ENCODE data around the gene ALG12. TPM values are rescaled to one million over a fixed set of nuclear protein-coding genes. Genes with fewer than 3 reads are reported as not detected.

The ALG12 gene
- total RNA-seq, 3 donors from 2014 or later (not counting 1 experiment from before 2014, with no cell fraction given): 17.2 to 22.7 (median 19.2) TPM

GRCh38 chr22:49872347-49872746 lies 45.9 kb downstream of the ALG12 start:
- DNase-seq: no peak
- Histone ChIP-seq H3K27ac (ENCODE audit: low read length) (no peak overlapping the region), H3K4me1 (ENCODE audit: control insufficient read depth, insufficient read depth, low read length) (peaks cover 47% of the 10 kb centered on the region), H3K36me3 (ENCODE audit: control insufficient read depth, insufficient read depth, low read length) (no peaks in the 10 kb centered on the region), H3K27me3 (ENCODE audit: control insufficient read depth, insufficient read depth, low read length) (no peaks in the 10 kb centered on the region), H3K4me3 (ENCODE audit: low read length) (no peak overlapping the region), H3K9me3 (ENCODE audit: control insufficient read depth, insufficient read depth, low read length) (peaks cover 4% of the 10 kb centered on the region)
- Mint-ChIP-seq H3K27me3 (ENCODE audit: low read depth in 2 of 2) (no peaks in the 10 kb centered on the region), H3K27ac (no peak overlapping the region), H3K4me1 (peaks cover 42 to 52% of the 10 kb centered on the region in 2 donors), H3K36me3 (no peaks in the 10 kb centered on the region), H3K4me3 (no peak overlapping the region), H3K9me3 (peaks cover 0 to 2% of the 10 kb centered on the region in 2 donors)
- TF ChIP-seq CTCF (IDR thresholded peaks at IDR 0.05): no peak
- WGBS (ENCODE audit: insufficient coverage): 98% methylated on average over 6 of the region's 7 CpGs
- ATAC-seq: no peak
- intact Hi-C loops (cut with micrococcal nuclease): no loop called here

GRCh38 chr22:49871482-49871881 lies 46.8 kb downstream of the ALG12 start:
- Mint-ChIP-seq H3K27me3 (ENCODE audit: low read depth in 2 of 2) (no peaks in the 10 kb centered on the region), H3K4me1 (peaks cover 51 to 61% of the 10 kb centered on the region in 2 donors), H3K4me3 (no peak overlapping the region), H3K36me3 (no peaks in the 10 kb centered on the region), H3K9me3 (peaks cover 0 to 2% of the 10 kb centered on the region in 2 donors), H3K27ac (no peak overlapping the region)
- WGBS (ENCODE audit: insufficient coverage): 96% methylated on average over 3 of the region's 4 CpGs
- H3K27ac ChIP-seq (ENCODE audit: low read length): no peak overlapping the region
- no peaks in the 10 kb centered on the region for H3K27me3 ChIP-seq (ENCODE audit: control insufficient read depth, insufficient read depth, low read length)
- TF ChIP-seq CTCF (IDR thresholded peaks at IDR 0.05): no peak
- intact Hi-C loops (cut with micrococcal nuclease): loop anchor here (2.0 kb wide), 1 partner anchor 45 kb away; the partner anchor contains the start of gene BRD1
- H3K9me3 ChIP-seq (ENCODE audit: control insufficient read depth, insufficient read depth, low read length): peaks cover 4% of the 10 kb centered on the region
- H3K36me3 ChIP-seq (ENCODE audit: control insufficient read depth, insufficient read depth, low read length): no peaks in the 10 kb centered on the region
- H3K4me3 ChIP-seq (ENCODE audit: low read length): no peak overlapping the region
- no peak for DNase-seq
- peaks cover 55% of the 10 kb centered on the region for H3K4me1 ChIP-seq (ENCODE audit: control insufficient read depth, insufficient read depth, low read length)
- no peak for ATAC-seq

GRCh38 chr22:49869845-49870712 lies 48.2 kb downstream of the ALG12 start:
- H3K27me3 ChIP-seq (ENCODE audit: control insufficient read depth, insufficient read depth, low read length): no peaks in the 10 kb centered on the region

More at GRCh38 chr22:49869845-49870712, 48.2 kb downstream of the ALG12 start:
- Histone ChIP-seq H3K36me3 (ENCODE audit: control insufficient read depth, insufficient read depth, low read length) (no peaks in the 10 kb centered on the region), H3K4me3 (ENCODE audit: low read length) (no peak overlapping the region), H3K4me1 (ENCODE audit: control insufficient read depth, insufficient read depth, low read length) (peaks cover 55% of the 10 kb centered on the region), H3K9me3 (ENCODE audit: control insufficient read depth, insufficient read depth, low read length) (peaks cover 4% of the 10 kb centered on the region), H3K27ac (ENCODE audit: low read length) (peak overlapping the region; percentile 62)
- H3K36me3 Mint-ChIP-seq: no peaks in the 10 kb centered on the region
- no peaks in the 10 kb centered on the region for H3K27me3 Mint-ChIP-seq (ENCODE audit: low read depth in 2 of 2)
- H3K9me3 Mint-ChIP-seq: peaks cover 0 to 2% of the 10 kb centered on the region in 2 donors
- WGBS (ENCODE audit: insufficient coverage): 52% methylated on average over 11 of the region's 14 CpGs
- peak overlapping the region; percentile 77 for H3K4me3 Mint-ChIP-seq
- peak; percentile 63 to 73 (median 65) for ATAC-seq
- no peak for TF ChIP-seq CTCF (IDR thresholded peaks at IDR 0.05)
- peak overlapping the region; percentile 84 to 86 for H3K27ac Mint-ChIP-seq
- peak in 1 of 2 donors; percentile 81 for DNase-seq
- peaks cover 62 to 70% of the 10 kb centered on the region in 2 donors for H3K4me1 Mint-ChIP-seq
- intact Hi-C loops (cut with micrococcal nuclease): loop anchor here (2.0 kb wide), 2 partner anchors 15 to 43 kb away; partner anchors contain the start of gene BRD1
